ENCODE measurements around the gene CYB561D2. TPM values are rescaled to one million over a fixed set of nuclear protein-coding genes. Genes with fewer than 3 reads are reported as not detected.

CYB561D2 gene
- total and polyA plus RNA-seq, 2 of the 13 experiments (the other 11 are each of a cell fraction or from before 2014, with no cell fraction given), result 11.1 to 17.2 TPM

- TF ChIP-seq FOXA3 (CRISPR knock-in tag; IDR thresholded peaks at IDR 0.05) (0 out of 2 replicates have a peak, but pooled peaks have one; percentile 10), ZNF235 (CRISPR knock-in tag; IDR thresholded peaks at IDR 0.05; ENCODE audit: borderline replicate concordance) (0 out of 2 replicates have a peak, but pooled peaks have one; percentile 52), POLR2A (IDR thresholded peaks at IDR 0.05; ENCODE audit: insufficient read depth in 1 of 2, low read depth in 2 of 2, low read length in 2 of 2) (peak in 1 of 2 experiments; percentile 74; a peak in 2 of 4 replicates), HNRNPL (IDR thresholded peaks at IDR 0.05; ENCODE audit: low read depth, low read length) (0 out of 2 replicates have a peak, but pooled peaks have one; percentile 36), ZSCAN22 (CRISPR knock-in tag; IDR thresholded peaks at IDR 0.05) (peak; percentile 90), TRAFD1 (CRISPR knock-in tag; IDR thresholded peaks at IDR 0.05; ENCODE audit: borderline replicate concordance) (0 out of 2 replicates have a peak, but pooled peaks have one; percentile 15), BRD4 (CRISPR knock-in tag; IDR thresholded peaks at IDR 0.05) (no peak)
These were observed 28.6 kb upstream of the CYB561D2 start (continued) for GRCh38 chr3:50322115-50322385.

- peaks cover 10 to 31% of the 10 kb centered on the region in 2 experiments for H3K36me3 ChIP-seq (replicated peaks in 1 of 2; ENCODE audit: control insufficient read depth in 1 of 2, insufficient read depth in 2 of 2, low read length in 2 of 2)
- H3K9me3 ChIP-seq (ENCODE audit: low read length), result no peaks in the 10 kb centered on the region
- ATAC-seq, result peak; percentile 1
- 66% methylated on average over 22 of the region's 31 CpGs for WGBS (ENCODE audit: low lambda C conversion rate)
- H3K4me1 ChIP-seq (ENCODE audit: insufficient read depth, low read length), result peaks cover 77% of the 10 kb centered on the region
- peak within 1 kb of the TSS; percentile 99 for H3K9ac ChIP-seq (ENCODE audit: insufficient read depth, low read depth, low read length)
- no peak for FAIRE-seq
- no peak within 1 kb of the TSS for H2AFZ ChIP-seq (ENCODE audit: low read length)
- no peak for DNase-seq (ENCODE audit: low spot score)
- BruUV-seq (replicated peaks), result TSS peak; percentile 85
- H3K27ac ChIP-seq (ENCODE audit: extremely low read length, insufficient read depth, low read length), result peak within 1 kb of the TSS; percentile 100
- H3K79me2 ChIP-seq (ENCODE audit: insufficient read depth, low read length), result peaks cover 35% of the 10 kb centered on the region
- CTCF ChIA-PET (ENCODE audit: low intra/inter-chr PET ratio, low total read pairs), result interaction anchor here (2.3 kb wide), 1 partner anchor 19 kb away, joined by 15 read pairs; the partner anchor contains the start of gene HYAL1
- peak within 1 kb of the TSS; percentile 81 to 91 (median 85); a peak in 5 of 6 replicates for H3K4me3 ChIP-seq (replicated peaks in 1 of 3; ENCODE audit: insufficient read depth in 1 of 3, low read depth in 2 of 3, low read length in 3 of 3)
- no peaks in the 10 kb centered on the region for H4K20me1 ChIP-seq (ENCODE audit: insufficient read depth, low read length)
- H3K4me2 ChIP-seq (ENCODE audit: low read depth, low read length), result peak within 1 kb of the TSS; percentile 94
- POLR2A ChIA-PET, result interaction anchor here (0.7 to 13.0 kb wide), 8 partner anchors 14 to 87 kb away, joined by 3 to 222 read pairs (median 9); partner anchors contain the start of genes GNAI2, HYAL1, HYAL3 and IFRD2
- intact Hi-C loops (cut with micrococcal nuclease; ENCODE audit: unreplicated experiment), result no loop called here
- H3K27me3 ChIP-seq (ENCODE audit: control insufficient read depth in 1 of 2, insufficient read depth in 2 of 2, low read length in 2 of 2), result no peaks in the 10 kb centered on the region; a peak in 1 of 5 replicates
- in situ Hi-C loops (cut with HindIII; ENCODE audit: extremely low pct_ligation_motif_present, low pct_unique_long_range_greater_than_20kb), result loop anchor here (5.0 kb wide), 1 partner anchor 60 kb away; no protein-coding TSS in a partner anchor
- TF ChIP-seq TAF15 (IDR thresholded peaks at IDR 0.05; ENCODE audit: low read depth, low read length, poor library complexity, severe bottlenecking), result no peak
- TF ChIP-seq PAXIP1 (CRISPR knock-in tag; conservative IDR thresholded peaks at IDR 0.05), result peak; percentile 42; the same call in 1 of the 2 replicates
- 0 out of 2 replicates have a peak, but pooled peaks have one; percentile 33 for TF ChIP-seq TFAP4 (IDR thresholded peaks at IDR 0.05; ENCODE audit: borderline replicate concordance, low read depth)
- TF ChIP-seq ZNF746 (CRISPR knock-in tag; IDR thresholded peaks at IDR 0.05), result peak; percentile 79
- 0 out of 2 replicates have a peak, but pooled peaks have one; percentile 14 for TF ChIP-seq ZNF333 (CRISPR knock-in tag; IDR thresholded peaks at IDR 0.05; ENCODE audit: borderline replicate concordance)
- TF ChIP-seq RCOR2 (CRISPR knock-in tag; IDR thresholded peaks at IDR 0.05), result no peak
- TF ChIP-seq ZC3H4 (CRISPR knock-in tag; IDR thresholded peaks at IDR 0.05; ENCODE audit: borderline replicate concordance), result 0 out of 2 replicates have a peak, but pooled peaks have one; percentile 32
These were observed 28.1 kb upstream of the CYB561D2 start, which contains the start of gene HYAL2 for GRCh38 chr3:50322386-50323091. HYAL2 (minus strand) TSS chr3:50322745; CDS start chr3:50320489, 2,256 bp downstream.
